ENCODE data around the gene DCDC2.

DCDC2 gene

GRCh38 chr6:24195836-24196597, 161.8 kb downstream of the DCDC2 start:
- DNase-seq (ENCODE audit: low read depth): no peak
- no peak overlapping the region for H3K4me3 ChIP-seq (ENCODE audit: low read depth, low read length)
- TF ChIP-seq CTCF (IDR thresholded peaks at IDR 0.05; ENCODE audit: control insufficient read depth, extremely low read depth, insufficient read depth): no peak

GRCh38 chr6:24194978-24195700, 162.7 kb downstream of the DCDC2 start:
- no peak for DNase-seq (ENCODE audit: low read depth)
- TF ChIP-seq CTCF (IDR thresholded peaks at IDR 0.05; ENCODE audit: control insufficient read depth, extremely low read depth, insufficient read depth): no peak
- no peak overlapping the region for H3K4me3 ChIP-seq (ENCODE audit: low read depth, low read length)

GRCh38 chr6:24193364-24193763, 164.5 kb downstream of the DCDC2 start:
- no peak for TF ChIP-seq CTCF (IDR thresholded peaks at IDR 0.05; ENCODE audit: control insufficient read depth, extremely low read depth, insufficient read depth)
- H3K4me3 ChIP-seq (ENCODE audit: low read depth, low read length): no peak overlapping the region
- DNase-seq (ENCODE audit: low read depth): no peak

- no peak for DNase-seq (ENCODE audit: low read depth)
- no peak for TF ChIP-seq CTCF (IDR thresholded peaks at IDR 0.05; ENCODE audit: control insufficient read depth, extremely low read depth, insufficient read depth)
These were observed 166.5 kb downstream of the DCDC2 start for GRCh38 chr6:24191346-24191745.

GRCh38 chr6:24188578-24189080, 169.2 kb downstream of the DCDC2 start:
- no peak for DNase-seq (ENCODE audit: low read depth)
- no peak overlapping the region for H3K4me3 ChIP-seq (ENCODE audit: low read depth, low read length)
- TF ChIP-seq CTCF (IDR thresholded peaks at IDR 0.05; ENCODE audit: control insufficient read depth, extremely low read depth, insufficient read depth): no peak

More at GRCh38 chr6:24191346-24191745, 166.5 kb downstream of the DCDC2 start:
- no peak overlapping the region for H3K4me3 ChIP-seq (ENCODE audit: low read depth, low read length)

- H3K4me3 ChIP-seq (ENCODE audit: low read depth, low read length): no peak overlapping the region
- TF ChIP-seq CTCF (IDR thresholded peaks at IDR 0.05; ENCODE audit: control insufficient read depth, extremely low read depth, insufficient read depth): no peak
- no peak for DNase-seq (ENCODE audit: low read depth)
These were observed 169.8 kb downstream of the DCDC2 start for GRCh38 chr6:24187965-24188577.

All from LNCaP clone FGC (cell line).